ENCODE measurements around the gene NFIB. TPM values are rescaled to one million over a fixed set of nuclear protein-coding genes. Genes with fewer than 3 reads are reported as not detected.
A peak's percentile ranks its signal among the peaks of the same experiment; 100 is the strongest.

NFIB gene
- total RNA-seq, 2 donors from 2014 or later = 110 to 118 TPM

DNA sequence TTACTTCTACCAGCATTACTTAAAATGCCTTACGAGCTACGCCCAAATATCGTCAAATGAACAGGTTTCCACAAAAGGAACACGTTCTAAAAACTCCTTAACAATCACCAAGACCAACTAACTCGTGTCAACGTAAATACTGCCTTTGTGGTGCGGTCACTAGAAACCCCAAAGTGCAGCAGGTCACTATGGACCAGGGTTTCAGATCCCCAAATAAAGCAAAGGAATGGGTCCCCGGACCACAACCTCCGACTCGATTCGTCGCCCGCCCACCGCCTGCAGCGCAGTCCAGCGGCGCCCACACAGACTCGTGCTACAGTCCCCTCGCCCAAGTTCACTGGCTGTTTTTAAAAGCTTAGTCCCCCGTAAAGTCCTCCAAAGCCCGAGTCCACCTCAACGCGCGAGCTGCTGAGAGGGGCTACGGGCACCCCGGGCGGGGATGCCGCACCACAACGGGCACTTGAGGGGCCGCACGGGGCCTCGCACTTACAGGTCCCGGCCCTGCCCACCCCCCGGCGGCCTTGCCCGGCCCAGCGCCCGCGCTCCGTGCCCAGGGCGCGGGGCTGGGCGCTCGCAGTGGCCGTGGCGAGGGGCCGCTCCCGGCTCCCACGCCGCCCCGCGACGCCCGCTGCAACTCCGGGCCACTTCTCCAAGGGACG, 1.1 kb downstream of the NFIB start:
- intact Hi-C loops (cut with DNase I) = loop anchor here (5.0 kb wide), 3 partner anchors 34 to 216 kb away; no protein-coding TSS in a partner anchor
- DNase-seq = peak; percentile 34
- ATAC-seq = no peak

DNA sequence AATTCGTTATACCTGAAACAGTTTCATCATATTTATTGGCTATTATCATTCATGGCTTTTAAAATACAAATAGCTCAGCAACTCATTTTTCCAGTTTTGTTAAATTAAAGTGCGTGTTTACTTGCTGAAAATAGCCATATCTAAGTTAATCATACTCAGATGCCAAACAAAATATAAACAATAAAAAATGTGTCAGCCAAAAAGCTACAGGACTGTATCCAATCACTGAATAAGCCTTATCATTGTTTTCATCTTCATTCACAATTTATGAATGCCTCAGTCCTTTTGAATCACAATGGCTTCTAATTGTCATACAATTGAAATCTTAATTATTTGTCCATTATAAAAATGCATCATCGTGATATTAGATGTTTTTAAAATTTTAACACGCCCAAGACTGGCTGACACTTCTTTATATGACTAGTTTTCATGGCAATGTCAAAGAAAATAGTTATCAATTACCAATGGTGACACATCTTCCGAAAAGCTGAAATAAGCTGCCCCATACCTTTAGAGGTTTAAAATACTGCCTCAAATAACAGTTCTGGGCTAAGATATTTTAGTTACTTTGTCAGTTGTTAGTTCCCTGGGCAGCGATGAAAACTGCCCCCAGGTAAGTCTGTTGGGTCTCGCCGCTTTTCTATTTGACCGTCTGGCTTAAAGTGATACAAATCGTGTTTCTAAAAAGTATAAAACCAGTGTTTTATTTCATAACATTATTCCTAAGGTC, 1.8 kb downstream of the NFIB start:
- no peak for DNase-seq
- no peak for ATAC-seq
- intact Hi-C loops (cut with DNase I) = loop anchor here (5.0 kb wide), 3 partner anchors 35 to 215 kb away; no protein-coding TSS in a partner anchor

- ATAC-seq = no peak
- intact Hi-C loops (cut with DNase I) = loop anchor here (5.0 kb wide), 3 partner anchors 34 to 214 kb away; no protein-coding TSS in a partner anchor
These were observed 2.6 kb downstream of the NFIB start for GRCh38 chr9:14311171-14311949.

GRCh38 chr9:14310311-14310710, 3.6 kb downstream of the NFIB start:
- intact Hi-C loops (cut with DNase I) = loop anchor here (5.0 kb wide), 3 partner anchors 33 to 213 kb away; no protein-coding TSS in a partner anchor
- DNase-seq (no peak), ATAC-seq (no peak)

More at GRCh38 chr9:14311171-14311949, 2.6 kb downstream of the NFIB start:
- DNase-seq = no peak

DNA sequence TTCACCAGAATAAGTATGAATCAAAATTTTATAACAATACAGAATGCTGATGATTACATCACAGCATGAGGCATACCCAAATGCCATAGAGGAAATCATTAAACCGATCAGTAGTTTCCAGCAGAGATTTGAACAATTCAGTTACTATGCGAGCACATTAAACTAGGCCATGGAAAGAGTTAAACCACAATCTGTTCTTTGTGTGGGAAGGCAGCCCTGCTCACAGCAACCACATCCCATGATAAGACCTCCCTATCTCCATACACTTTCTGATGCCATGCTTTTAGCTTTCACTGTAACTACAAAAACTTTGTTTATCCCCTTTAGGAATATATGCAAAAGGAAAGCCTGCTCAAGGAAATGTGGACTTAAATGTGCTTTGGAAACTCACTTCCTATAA, 4.5 kb downstream of the NFIB start:
- intact Hi-C loops (cut with DNase I) = loop anchor here in 1 of 2 donors (10.0 kb wide), 2 partner anchors 55 to 95 kb away; no protein-coding TSS in a partner anchor
- ATAC-seq (peak in 1 of 2 donors; percentile 39), DNase-seq (no peak)

GRCh38 chr9:14308853-14309145, 5.1 kb downstream of the NFIB start:
- DNase-seq (no peak), ATAC-seq (no peak)
- intact Hi-C loops (cut with DNase I) = loop anchor here in 1 of 2 donors (10.0 kb wide), 2 partner anchors 54 to 94 kb away; no protein-coding TSS in a partner anchor

DNA sequence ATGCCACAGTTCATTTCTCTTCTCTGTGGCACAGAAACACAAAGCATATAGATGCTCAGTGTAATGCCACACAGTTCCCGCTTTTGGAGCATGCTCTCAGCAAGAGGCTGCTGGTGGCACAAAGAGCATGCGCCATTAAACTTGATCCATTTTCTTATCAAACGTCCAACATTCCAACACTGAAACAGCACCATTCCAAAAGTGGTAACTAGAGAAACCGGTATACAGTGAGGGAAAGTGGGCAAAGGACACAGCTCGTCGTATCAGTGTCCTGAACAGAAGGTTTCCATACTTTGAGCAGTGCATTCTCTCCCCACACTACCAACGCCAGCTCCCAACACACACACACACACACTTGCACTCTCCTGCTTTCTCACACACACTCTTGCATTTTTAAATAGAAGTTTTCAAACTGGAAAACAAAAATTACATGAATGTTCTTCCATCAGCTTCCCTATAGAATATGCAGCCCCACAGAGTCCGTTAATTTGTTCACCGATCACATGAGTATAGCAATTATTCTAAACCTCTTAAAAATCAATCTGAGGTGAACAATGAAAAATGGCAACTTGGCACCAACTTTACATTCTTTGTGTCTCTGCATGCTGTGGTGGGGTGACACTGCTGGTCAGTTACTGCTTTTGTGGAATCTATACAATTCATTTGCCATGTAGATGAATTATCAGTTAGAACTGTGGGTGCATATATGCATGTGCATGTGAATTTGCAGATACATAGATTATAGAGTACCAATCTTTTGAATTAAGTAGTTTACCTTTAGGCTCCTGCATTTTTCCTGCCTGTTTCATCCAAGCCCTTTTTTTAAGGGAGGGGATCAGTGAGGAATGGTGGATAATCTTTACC, 5.7 kb downstream of the NFIB start:
- DNase-seq = no peak
- intact Hi-C loops (cut with DNase I) = loop anchor here in 1 of 2 donors (10.0 kb wide), 2 partner anchors 53 to 93 kb away; no protein-coding TSS in a partner anchor
- ATAC-seq = peak; percentile 52 to 72

GRCh38 chr9:14306672-14307660, 7.0 kb downstream of the NFIB start:
- no peak for DNase-seq
- intact Hi-C loops (cut with DNase I) = loop anchor here in 1 of 2 donors (10.0 kb wide), 2 partner anchors 52 to 92 kb away; no protein-coding TSS in a partner anchor
- peak; percentile 25 to 55 for ATAC-seq

DNA sequence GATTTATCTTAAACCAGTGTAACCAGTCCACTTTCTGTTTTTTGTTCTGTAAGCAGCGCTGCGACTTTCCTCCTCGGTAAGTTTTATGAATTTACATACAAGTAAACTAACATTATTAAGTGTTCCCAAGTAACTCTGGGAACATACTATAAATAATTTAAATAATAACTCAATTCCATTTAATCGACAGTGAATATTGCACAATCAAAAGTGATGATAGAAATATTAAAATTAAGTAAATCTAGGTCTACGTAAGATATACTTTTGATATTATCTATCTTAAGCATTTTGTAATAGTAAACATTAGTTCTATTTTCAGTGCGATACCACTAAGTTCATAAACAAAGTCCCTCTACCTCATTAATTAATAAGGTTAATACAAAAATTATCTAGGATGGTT, 7.8 kb downstream of the NFIB start:
- DNase-seq (no peak), ATAC-seq (no peak)
- intact Hi-C loops (cut with DNase I) = loop anchor here in 1 of 2 donors (10.0 kb wide), 2 partner anchors 51 to 91 kb away; no protein-coding TSS in a partner anchor

GRCh38 chr9:14304259-14304658, 9.7 kb downstream of the NFIB start:
- intact Hi-C loops (cut with DNase I) = loop anchor here in 1 of 2 donors (10.0 kb wide), 2 partner anchors 49 to 89 kb away; no protein-coding TSS in a partner anchor
- ATAC-seq (no peak), DNase-seq (no peak)

DNA sequence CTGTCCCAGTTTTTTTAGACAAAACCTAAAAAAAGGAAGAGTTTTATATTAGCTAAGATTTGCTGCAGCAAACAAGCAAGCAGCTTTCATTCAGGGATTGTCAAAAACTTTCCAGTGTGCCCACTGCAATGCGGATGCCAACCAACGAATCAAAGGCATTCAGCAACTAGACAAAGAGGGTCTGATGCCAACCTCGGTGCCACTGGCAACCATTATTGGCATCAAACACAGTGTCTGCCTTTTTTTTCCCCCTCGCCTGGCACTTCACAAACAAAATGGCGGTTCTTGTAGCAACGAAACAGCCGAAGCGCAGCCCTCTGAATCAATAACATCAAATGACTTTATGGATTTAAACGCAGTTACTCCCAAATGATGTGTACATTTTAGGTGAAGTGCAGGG, 10.4 kb downstream of the NFIB start:
- intact Hi-C loops (cut with DNase I) = loop anchor here in 1 of 2 donors (10.0 kb wide), 2 partner anchors 49 to 89 kb away; no protein-coding TSS in a partner anchor
- no peak for ATAC-seq
- DNase-seq = no peak

- ATAC-seq = no peak
- intact Hi-C loops (cut with DNase I) = loop anchor here in 1 of 2 donors (10.0 kb wide), 2 partner anchors 48 to 88 kb away; no protein-coding TSS in a partner anchor
These were observed 10.8 kb downstream of the NFIB start for GRCh38 chr9:14303100-14303499.

GRCh38 chr9:14302405-14302804, 11.5 kb downstream of the NFIB start:
- DNase-seq (no peak), ATAC-seq (peak in 1 of 2 donors; percentile 29)
- intact Hi-C loops (cut with DNase I) = loop anchor here in 1 of 2 donors (10.0 kb wide), 2 partner anchors 48 to 88 kb away; no protein-coding TSS in a partner anchor

More at GRCh38 chr9:14303100-14303499, 10.8 kb downstream of the NFIB start:
- no peak for DNase-seq

GRCh38 chr9:14301583-14302021, 12.3 kb downstream of the NFIB start:
- peak in 1 of 2 donors; percentile 34 for ATAC-seq

DNA sequence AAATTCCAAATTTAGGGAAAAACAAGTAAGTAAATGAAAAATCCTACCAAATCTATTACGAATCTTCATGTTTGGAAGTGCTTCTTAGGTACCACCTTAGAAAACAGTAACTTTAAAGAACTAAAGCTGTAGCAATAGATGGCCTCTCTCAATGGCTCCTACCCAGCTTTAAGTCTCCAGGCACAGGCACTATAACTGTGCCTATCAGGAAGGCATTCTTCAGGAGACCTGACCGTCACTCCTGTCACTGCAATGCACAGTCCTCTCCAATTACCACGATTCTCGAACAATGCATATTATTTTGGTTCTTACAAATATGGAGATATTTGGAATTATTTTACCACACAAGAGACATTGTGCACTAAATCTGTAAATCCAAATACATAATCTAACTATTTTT, 12.9 kb downstream of the NFIB start:
- no peak for DNase-seq
- intact Hi-C loops (cut with DNase I) = loop anchor here in 1 of 2 donors (10.0 kb wide), 2 partner anchors 46 to 86 kb away; no protein-coding TSS in a partner anchor
- peak in 1 of 2 donors; percentile 31 for ATAC-seq

More at GRCh38 chr9:14301583-14302021, 12.3 kb downstream of the NFIB start:
- intact Hi-C loops (cut with DNase I) = loop anchor here in 1 of 2 donors (10.0 kb wide), 2 partner anchors 47 to 87 kb away; no protein-coding TSS in a partner anchor
- DNase-seq = no peak

DNA sequence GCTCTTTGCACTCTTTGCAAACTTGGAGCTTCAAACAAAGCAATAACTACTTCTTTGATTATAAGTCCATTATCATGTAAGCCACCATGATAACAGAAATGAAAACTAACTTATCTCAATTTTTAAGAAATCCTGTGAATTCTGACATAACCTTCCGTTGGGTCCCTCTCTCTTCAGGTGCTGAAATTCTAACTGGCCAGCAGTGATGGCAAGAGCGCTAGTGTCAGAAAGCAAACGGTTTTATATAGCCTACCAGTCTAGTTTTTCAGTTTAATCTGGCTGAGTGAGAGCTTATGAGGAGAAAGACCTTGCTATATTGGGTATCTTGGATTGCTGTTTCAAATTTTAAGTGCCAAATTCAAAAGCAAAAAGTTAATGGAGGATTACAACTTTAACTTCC, 13.4 kb downstream of the NFIB start:
- DNase-seq = no peak
- no peak for ATAC-seq
- intact Hi-C loops (cut with DNase I) = loop anchor here in 1 of 2 donors (10.0 kb wide), 2 partner anchors 46 to 86 kb away; no protein-coding TSS in a partner anchor
